GM19324 (cell line): ENCODE measurements around the gene XXYLT1.
"Not testable (repeated sequence)": the region's sequence is repeated elsewhere in the genome, so short reads cannot be mapped to it uniquely, and the experiment has no call there.

Experiments used
- ATAC-seq: cut with Tn5 transposase; IDR thresholded peaks from one replicate; pipeline ENCODE4 v1.9.1; 2021; ENCODE audit warnings: mild to moderate bottlenecking, moderate library complexity; ENCODE audit not compliant: unreplicated experiment, low FRiP score

The XXYLT1 gene

DNA sequence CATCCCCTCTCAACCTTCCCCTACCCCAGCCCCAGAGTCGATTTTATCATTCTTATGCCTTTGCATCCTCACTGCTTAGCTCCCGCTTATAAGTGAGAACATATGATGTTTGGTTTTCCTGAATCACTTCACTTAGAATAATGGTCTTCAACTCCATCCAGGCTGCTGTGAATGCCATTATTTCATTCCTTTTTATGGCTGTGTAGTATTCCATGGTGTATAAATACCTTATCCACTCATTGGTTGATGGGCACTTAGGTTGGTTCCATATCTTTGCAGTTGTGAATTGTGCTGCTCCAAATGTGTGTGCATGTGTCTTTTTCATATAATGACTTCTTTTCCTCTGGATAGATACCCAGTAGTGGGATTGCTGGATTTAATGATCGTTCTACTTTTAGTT is 233.4 kb downstream of the XXYLT1 start:
- ATAC-seq: not testable (repeated sequence)

DNA sequence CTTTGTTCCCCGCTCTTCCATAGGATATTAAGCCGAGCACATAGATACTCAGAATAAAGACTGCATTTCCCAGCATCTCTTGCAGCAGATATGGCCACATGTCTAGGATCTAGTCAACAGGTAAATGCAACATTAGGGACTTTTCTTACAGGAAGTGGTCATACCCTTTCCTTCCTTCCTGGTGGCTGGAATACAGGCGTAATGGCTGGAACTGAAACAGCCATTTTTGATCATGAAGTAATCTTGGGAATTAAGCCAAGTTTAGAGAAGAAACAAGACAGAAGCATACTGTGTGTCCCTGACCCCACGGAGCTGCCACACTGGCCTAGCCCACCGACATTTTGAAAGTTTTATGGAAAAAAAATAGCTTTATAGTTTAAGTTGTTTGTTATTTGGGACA is 234.0 kb downstream of the XXYLT1 start:
- ATAC-seq: no peak

DNA sequence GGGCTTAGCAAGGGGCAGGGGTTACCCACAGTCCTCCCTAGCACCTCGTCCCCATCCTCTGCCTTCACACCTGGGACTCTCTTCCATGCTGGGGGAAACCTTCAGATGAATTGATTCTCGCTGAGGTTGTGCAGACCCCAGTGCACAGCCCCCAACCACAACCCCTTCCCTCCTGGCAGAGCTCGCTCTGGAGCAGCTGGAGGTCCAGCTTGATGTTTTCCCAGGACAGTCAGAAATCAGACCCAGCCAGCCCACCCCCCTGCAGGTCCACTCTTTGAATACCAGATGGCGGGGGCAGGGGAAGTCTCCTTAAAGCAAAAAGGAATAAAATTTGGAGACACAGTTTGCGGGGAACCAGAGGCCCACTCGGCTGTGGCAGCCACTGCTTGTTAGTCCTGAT is 234.4 kb downstream of the XXYLT1 start:
- ATAC-seq: no peak

DNA sequence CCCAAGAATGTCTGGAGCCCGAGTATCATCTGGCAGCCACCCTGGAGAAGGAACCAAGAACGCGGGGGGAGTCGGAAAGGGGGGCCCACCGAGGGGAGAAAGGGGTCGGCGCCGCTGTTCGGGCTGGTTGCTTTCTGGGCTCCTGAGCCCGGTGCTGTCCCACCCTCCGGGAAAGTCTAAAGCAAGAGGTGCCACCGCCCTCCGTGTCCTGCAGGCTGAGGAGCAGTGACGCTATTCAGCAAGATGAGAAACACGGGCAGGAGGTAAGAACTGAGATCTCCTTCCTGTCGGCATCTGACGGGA is 234.8 kb downstream of the XXYLT1 start:
- no peak for ATAC-seq

DNA sequence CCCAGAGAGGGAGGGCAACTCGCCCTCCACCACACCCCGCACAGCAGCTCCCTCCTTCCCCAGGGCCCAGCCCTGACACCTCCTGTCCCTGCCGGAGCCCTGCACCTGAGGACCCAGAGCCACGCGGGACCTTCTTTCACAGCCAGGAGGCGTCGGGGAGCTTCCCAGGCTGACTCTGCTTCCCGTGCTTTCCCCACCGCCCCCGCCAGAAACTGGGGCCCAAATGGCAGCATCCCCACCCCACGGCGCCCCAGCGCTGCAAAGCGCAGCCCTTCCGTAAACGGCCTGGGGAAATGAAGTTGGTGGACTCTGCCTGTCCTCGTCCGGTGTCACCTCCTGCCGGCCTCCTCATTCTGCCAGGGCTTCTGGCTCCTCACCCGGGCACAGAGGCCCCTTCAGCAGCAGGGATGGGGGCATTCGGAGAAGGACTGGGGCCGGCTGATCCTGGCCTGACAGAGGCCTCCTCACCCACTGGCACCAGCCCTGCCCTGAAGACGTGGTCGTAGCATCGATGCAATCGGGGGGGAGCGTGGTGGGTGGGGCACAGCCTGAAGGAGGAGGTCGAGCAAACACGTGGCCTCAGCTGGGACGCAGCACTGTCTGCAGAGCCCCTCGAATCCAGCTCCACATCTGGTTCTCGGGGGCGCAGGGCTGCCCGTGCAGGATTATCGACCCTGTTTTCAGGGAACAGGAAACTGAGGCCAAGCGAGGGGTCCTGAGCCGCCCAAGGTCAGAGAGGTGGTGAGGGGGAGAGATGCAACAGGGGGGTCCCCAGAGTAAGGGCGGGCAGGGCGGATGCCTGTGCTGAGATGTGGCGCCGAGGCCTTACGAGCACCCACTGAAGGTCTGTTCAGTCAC is 235.4 kb downstream of the XXYLT1 start:
- no peak for ATAC-seq

DNA sequence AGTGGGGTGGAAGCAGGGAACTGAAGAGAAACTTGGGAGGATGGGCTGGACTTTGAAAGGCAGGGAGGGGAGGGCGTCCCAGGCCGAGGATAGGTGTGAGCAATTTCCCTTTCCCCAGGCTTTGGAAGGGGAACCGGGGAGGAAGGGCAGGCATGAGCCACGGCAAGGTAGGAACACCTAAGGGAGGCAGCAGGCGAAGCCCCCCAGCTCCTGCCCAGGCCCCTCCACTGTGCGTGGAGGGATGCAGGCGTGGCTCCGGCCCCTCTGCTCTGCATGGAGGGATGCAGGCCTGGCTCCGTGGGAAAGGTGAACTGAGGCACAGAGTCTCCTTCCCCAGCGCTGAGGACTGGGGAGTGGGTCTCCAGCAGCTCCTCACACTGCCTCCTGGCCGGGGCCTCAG is 236.4 kb downstream of the XXYLT1 start:
- ATAC-seq: no peak

DNA sequence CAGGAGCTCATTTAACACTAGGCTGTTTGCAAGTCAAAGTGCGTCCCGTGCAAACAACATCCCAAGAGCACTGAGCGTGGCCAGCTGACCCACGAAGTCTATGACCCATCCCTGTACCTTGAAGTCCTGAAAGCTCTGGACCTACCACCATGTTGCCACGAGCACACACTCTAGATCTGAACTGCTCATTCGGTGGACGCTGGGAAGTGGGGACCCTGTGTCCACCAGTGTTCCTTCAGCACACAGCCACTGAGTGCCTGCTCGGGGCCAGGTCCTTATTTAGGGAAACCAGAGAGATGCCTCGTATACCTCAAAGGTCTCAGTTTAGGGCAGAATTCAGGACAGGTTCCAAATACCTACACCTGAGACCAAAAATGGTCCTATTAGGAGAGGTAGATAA is 236.9 kb downstream of the XXYLT1 start:
- ATAC-seq: no peak

DNA sequence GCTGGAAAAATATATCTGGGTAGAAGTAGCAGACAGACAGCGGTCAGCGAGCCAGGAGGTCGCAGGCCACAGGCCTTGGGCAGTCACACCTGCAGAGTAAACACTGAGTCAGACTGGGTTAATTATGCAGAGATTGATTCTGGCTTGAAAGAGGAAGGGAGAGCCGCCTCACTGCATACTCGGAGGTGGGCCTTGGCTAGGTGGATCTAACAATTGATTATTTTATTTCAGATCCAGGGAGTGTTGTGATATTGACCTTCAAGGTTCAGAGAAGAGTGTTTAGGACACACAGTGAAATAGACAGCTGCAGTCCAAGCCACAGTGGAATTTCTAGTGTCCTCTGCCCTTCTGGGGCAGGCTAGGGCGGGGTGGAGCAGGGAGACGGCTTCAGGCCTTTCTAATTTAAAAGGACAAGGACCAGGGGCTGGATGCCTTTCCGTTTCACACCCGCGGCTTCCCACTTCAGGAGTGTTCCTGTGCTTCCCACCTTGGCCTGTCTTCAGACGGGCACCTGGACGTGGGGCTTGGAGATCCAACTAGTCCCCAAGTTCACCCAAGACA is 237.3 kb downstream of the XXYLT1 start:
- ATAC-seq: no peak

DNA sequence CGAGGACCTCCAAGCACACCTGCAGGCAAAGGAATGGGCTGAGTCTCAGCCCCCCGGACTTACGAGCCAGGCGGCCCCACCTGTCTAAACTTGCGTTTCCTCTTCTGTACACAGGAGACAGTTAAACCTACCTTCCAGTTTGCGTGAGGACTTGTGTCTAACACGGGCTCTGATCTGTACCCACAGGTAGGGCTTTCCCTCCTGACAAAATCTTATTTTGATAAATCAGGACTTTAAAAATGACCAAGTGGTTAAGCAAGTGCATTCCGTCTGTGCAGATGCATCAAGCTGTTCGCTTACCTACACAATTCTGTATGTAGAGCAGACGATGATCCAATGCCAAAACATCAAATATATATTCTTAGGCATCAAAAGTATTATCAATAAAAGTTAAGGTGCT is 238.0 kb downstream of the XXYLT1 start:
- ATAC-seq: no peak

DNA sequence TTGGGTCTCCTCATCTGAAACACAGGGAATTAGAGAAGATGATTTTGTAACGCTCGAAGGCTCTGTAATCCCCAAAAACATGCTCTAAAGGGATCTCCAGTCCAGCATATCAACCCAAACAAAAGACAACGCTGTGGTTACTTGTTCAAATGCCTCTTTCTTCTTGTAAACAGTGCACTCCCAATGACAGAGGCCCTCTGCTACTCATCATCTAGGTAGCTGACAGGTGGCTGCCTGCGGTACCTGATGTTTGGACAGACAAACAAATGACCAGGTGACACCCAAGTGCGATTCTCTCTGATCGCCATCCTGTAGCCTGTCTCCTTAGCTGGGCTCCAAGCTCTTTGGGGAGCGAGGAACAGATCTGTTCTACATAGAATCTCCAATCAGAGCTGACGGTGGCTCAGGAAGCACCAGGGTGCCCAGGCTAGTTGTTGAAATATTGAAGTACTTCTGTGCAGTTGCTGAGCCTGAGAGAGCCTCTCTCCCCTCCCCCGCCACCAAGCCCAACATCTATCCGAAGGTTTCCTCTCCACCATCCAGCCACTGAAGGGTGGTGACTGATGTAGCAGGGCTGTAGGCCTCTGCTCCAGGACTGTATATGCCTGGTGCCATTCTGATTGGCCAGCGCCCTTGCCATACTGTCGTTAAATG is 238.7 kb downstream of the XXYLT1 start:
- ATAC-seq: no peak

DNA sequence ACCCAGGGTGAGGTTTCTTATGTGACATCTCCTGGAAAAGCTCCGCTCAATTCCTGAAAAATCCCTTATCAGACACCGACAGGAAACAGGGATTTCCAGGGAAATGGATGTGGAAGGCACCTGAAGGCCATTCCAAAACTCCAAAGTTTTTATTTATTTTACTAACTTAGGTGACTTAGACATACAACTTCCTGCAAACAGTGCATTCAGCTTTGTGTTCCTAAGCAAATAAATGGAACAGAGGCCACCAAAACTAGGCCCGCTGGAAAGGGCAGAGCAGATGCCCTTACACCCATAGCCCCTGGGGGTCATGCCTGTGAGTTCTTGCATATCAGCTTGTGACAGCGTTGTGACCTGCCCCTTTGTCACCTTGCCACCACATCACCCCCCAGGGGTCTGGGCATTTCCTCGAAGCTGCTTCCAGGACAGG is 239.4 kb downstream of the XXYLT1 start:
- no peak for ATAC-seq

DNA sequence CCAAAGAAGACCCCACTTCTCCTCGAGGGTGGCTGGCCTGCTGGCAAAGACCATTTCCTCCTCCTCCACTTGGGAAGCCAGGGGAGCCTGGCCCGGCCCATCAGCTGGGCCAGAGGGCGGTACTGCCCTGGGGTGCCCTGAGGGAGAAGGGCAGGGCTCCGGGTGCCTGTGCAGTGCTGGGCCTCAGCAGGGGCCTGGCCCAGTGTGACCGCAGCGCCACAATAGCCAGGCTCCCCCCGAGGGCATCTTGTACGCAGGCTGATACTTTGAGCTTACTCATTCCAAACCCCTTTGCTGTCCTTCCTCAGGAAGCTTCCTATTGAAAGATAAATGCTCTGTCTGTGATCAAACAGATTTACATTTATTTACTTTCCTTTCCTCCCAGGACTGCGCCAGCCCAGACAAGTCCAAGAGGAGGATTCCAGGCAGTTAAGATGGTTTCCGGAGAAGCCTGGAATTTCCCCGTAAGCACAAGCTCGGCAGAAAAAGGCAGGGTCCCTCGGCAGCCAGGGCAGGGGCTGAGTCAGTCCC is 240.1 kb downstream of the XXYLT1 start:
- ATAC-seq: no peak

DNA sequence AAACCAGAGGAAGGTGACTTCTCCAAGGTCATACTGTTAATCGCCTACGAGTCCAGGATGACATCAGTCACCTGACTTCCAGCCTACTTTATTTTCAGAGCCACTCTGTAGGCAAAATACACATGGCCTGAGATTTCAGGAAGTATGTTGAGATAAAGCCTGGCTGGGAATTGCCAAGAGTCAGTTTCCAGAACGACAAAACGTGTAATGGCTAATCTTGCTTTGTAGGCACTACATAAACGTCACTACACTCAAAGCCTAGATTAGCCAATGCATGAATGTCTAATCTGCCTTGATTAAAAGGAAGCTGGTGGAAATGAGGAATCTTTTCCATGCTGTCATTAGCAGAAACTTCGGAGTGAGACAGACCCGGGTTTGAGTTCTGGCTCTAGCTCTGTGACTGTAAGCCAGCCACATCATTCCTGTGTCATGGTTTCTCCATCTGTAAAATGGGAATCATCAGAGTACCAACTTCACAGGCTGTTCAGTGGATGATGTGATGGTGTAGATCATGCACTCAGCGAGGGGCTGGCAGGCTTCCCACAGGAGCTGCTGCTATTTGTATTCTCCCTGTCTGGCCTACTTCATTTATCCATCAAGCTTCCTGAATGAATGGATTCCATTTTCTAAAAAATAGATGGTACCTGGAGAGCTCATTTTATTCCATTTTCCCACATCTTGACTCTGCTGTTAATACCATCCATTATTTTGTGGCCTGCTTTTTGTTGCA is 241.9 kb downstream of the XXYLT1 start:
- ATAC-seq: no peak

DNA sequence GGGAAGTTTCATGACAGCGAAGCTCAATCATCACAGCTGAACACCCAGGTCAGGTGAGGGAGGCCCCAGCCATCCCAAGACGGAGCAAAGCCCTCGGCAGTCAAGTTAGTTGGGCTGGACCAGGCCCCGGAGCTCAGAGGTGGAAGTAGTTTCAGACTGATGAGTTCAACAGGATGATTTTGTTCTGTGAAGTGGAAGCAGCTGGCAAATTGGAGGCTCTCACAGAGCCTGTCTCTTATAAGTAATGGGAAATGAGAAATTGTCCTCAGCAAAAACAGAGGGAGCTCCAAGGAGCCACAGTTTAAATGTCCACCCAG is 245.1 kb downstream of the XXYLT1 start:
- ATAC-seq: no peak

DNA sequence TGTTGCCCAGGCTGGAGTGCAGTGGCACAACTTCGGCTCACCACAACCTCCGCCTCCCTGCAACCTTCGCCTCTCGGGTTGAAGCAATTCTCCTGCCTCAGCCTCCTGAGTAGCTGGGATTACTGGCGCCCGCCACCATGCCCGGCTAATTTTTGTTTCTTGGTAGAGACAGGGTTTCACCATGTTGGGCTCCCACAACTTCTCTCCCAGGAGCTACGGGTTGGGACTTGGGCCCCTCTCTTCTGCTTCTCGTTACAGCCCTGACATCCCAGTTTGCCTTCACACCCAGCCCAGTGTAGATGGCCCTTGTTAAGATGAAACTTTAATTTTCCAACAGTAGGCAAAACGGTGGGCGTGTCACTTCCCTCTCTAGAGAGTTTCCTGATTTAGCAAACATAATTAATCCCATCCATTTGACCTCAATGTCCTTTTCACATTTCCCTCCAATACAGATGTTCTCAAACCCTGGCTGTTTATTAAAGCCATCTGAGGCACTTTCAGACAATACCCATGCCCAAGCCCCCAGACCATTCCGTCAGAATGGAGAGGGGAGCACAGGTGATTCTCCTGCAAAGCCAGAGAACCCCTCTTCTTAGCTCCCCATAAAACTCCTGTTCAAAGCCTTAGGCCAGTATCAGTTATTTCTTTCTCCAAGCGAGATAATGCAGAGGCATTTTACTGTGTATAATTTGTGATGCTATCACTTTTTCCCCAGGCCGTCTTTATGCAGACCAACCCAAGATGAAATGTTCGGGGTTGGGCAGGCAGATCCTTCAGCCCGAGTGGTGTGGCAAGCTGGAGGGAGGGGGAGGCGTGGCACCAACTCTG is 245.7 kb downstream of the XXYLT1 start:
- no peak for ATAC-seq

DNA sequence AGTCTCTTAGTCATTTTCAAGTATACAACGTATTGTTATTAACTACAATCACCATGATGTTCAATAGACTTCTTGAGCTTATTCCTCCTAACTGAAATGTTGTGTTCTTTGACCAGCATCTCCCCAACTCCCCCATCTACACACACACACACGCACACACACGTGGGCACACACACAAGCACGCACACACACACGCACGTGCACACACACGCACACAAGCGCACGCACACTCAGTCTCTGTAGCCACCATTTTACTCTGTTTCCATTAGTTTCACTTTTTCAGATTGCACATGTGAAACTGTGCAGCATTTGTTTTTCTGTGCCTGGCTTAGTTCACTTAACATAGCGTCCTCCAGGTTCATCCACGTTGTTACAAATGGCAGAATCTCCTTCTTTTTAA is 247.0 kb downstream of the XXYLT1 start:
- ATAC-seq: no peak

DNA sequence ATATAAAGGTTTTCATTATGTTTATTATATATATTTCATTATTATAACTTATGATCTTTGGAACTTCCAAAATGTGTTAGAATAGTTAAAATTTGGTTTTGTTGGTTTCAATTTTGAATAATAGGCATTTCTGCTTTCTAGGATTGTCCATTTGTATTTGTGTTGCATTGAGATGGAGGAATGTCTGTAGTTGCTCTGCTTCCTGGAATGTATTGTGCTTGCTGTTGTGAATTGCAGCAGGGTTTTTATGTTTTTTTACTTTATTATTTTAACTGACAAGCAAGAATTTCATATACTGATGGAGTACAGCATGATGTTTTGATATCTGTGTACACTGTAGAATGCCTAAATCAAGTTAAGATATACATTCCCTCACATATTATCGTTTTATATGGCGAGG is 247.4 kb downstream of the XXYLT1 start:
- no peak for ATAC-seq

DNA sequence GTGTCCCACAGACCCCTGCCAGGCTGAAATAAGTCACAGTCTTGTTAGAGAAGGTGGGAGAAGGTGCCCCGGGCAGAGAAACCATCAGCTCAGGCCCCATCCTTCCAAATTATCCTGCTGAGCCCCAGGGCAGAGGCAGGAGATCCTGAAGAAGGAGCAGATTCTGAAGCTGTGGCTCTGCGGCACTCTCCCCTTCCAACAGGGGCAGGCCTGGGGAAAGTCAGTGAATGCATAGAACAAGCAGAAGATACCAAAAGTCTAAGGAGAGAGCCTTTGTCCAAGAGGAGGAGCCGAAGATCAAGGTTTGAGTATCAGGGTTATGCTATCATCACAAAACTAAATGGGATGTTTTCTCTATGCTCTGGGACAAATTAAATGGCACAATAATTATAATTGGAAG is 249.3 kb downstream of the XXYLT1 start:
- ATAC-seq: no peak

DNA sequence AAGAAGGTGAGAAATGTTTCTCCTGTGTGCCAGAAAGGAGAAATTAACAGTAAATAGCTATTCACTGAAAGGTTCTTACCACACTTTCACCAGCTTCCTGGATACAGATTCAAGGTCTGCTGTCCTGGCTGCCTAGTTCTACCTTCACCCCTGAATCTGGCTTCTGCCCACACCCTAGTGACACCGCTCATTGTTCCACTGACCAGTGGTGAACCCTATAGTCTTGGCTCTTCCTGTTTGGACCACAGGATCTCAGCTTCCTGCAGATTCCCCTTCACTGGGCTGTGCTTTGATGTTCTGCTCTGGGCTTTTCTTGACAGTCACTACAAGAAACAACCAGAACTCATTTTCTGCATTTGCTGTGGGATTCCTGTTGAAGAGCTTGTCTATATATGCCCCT is 250.0 kb downstream of the XXYLT1 start:
- ATAC-seq: no peak

DNA sequence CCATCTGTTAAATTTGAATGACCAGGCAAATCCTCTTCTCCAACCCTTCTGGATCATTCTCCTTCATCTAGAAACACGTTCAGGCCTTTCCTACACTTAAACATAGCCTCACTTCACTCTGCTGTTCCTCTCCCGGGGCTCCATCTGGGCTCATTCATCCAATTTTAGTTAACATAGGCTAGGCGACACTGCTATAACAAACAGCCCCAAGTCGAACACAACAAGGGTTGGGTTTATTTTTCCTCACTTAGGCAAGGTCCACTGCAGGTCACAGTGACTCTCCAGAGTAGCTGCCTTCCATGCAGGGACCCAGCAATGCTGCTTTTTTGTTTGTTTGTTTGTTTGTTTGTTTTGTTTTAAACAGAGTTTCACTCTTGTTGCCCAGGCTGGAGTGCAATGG is 250.8 kb downstream of the XXYLT1 start:
- ATAC-seq: no peak
